ENCODE measurements around the gene SULT2B1. TPM values are rescaled to one million over a fixed set of nuclear protein-coding genes. Genes with fewer than 3 reads are reported as not detected.
A peak's percentile ranks its signal among the peaks of the same experiment; 100 is the strongest.
"Not testable (repeated sequence)": the region's sequence is repeated elsewhere in the genome, so short reads cannot be mapped to it uniquely, and the experiment has no call there.

SULT2B1 gene
- total RNA-seq, 1 donor from 2014 or later, result not detected

DNA sequence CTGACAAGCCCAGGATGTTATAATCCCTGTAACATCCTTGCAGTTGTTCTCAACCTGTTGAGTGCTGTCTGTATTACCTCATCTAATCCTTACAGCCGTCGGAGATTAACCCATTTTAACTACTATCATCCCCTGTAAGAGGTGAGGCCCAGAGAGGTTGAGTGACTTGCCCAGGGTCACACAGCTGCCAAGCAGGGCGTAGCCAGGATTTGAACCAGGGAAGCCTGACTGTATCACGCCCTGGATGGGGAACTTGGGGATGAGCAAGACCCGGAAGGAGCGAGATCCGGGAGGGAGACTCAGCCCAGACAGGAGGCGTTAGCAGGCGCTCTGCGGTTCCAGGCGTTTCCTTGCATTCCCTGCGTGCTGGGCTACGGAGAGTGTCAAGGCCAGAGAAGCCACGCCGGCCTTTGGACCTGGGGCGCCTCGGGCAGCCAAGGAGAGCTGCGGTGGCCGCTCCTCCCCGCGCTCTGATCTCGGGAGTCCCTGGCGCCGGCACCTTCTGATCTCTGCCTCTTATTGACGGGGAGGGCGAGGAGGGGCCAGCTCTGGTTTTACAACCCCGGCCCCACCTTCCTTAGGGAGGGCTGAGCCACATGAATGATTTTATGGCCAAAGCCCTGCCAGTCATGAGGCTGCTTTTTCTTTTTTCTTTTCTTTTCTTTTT lies 6.2 kb downstream of the SULT2B1 start:
- peak in 1 of 2 donors; percentile 71 for DNase-seq (ENCODE audit: low read depth in 2 of 2)

DNA sequence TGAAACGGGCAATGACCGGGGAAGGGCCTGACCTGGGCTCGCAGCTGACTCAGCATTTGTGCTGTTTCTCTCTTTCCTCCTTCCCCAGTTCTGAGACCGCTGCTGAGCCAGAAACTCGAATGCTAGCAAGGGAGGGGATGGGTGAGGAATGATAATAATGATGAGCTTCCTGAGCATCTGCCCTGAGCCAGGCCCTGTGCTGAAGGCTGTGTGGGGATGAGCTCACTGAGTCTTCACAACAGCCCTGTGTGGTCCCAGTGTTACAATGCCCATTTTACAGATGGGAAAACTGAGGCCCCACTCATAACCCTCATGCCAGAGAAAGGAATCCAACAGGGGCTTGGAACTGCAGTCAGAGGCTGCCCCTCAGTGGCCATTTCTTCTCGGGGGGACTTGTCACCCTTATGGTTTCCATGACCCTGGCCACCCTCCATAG lies 8.1 kb downstream of the SULT2B1 start:
- peak; percentile 28 to 40 for DNase-seq (ENCODE audit: low read depth in 2 of 2)

DNA sequence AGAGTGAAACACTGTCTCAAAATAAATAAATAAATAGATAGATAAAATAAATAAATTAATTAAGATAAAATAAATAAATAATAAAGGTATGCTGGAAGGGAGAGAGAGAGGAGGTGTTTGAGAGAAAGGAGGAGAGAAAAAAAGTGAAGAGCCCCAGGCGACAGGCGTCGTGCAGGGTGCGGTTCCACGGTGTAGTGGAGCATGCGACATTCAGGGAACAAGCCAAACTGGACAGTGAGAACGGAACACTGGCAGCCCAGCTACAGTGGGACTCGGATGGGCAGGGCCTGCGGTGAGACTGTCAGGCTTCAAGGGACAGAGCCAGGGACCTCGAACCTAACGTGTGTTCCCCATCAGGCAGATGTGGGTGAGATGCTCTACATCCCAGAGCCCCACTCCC lies 9.4 kb downstream of the SULT2B1 start:
- DNase-seq (ENCODE audit: low read depth in 2 of 2), result no peak

DNA sequence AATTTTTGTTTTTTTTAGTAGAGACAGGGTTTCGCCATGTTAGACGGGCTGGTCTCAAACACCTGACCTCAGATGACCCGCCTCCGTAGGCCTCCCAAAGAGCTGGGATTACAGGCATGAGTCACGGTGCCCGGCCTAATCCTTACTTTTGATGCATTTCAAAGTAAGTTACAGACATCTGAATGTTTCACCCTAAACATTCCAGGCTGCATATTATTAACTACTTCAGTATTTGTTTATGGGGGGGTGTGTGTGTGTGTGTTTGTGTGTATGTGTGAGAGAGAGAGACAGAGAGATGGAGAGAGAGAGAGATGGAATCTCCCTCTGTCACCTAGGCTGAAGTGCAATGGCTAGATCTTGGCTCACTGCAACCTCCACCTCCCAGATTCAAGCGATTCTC lies 13.1 kb downstream of the SULT2B1 start:
- no peak for DNase-seq (ENCODE audit: low read depth in 2 of 2)

DNA sequence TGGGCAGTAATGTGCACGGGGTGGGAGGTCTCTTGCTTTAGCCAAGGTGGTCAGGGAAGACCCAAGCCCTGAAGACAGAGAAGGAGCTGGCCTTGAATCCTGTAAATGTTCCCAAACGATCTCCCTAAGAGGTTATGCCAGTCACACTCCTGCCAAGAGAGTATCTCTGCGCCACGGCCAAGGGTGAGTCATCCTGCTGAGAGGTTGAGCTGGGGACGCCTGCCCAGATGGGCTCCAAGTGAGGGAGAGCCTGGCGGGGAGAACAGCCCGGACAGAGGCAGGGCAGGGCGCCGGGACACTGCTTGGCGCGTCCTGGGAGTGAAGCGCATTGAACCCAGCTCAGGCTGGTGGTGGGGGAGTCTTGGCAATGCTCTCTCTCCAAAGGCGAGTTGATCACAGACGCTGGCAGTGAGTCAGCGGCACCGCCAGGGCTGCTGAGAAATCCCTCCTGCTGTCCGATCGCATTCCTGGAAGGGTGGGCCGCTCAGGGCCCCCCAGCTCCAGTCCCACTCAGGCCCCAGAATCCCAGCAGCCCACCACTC lies 16.4 kb downstream of the SULT2B1 start:
- DNase-seq (ENCODE audit: low read depth in 2 of 2), result peak; percentile 54 to 79

DNA sequence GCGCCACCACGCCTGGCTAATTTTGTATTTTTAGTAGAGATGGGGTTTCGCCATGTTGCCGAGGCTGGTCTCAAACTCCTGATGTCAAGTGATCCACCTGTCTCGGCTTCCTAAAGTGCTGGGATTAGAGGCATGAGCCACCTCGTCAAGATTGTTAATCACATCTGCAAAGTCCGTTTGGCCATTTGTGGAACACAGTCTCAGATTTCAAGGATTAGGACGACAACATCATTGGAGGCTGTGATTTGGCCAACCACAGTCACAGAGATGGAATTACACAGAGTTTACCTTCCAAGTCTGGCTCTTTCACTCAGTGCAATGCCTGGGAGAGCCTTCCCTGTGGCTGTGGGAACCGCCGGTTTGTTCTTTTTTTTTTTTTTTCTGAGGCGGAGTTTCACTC lies 17.8 kb downstream of the SULT2B1 start:
- no peak for DNase-seq (ENCODE audit: low read depth in 2 of 2)

DNA sequence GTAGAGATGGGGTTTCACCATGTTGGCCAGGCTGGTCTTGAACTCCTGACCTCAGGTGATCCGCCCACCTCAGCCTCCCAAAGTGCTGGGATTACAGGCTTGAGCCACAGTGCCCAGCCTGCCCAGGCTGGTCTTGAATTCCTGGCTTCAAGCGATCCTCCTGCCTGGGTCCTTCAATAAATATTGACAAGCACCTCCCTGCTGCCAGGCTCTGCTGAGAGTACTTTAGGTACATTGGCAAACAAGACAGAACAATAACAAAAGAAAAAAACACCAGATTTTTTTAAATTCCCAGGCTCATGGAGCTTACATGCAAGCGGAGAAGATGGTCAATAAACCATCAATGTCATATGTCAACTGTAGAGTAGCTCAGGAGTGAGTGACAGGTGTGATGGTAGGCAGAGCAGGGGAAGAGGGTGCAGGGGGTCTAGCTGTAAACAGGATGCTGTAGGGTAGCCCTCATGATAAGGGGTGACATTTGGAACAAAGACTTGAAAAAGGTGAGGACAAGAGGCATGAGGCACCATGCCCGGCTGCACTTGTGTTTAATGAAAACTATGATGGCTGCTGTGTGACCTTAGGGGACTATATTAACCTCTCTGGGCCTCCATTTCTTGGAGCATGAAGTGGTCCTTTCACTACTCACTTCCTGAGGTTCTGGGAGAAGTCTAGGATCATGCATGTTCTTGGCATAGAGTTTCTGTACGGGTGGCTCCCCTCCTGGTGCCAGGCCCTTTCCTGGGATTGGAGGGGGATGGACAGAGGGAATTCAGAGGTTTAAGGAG lies 19.6 kb downstream of the SULT2B1 start:
- DNase-seq (ENCODE audit: low read depth in 2 of 2), result no peak

DNA sequence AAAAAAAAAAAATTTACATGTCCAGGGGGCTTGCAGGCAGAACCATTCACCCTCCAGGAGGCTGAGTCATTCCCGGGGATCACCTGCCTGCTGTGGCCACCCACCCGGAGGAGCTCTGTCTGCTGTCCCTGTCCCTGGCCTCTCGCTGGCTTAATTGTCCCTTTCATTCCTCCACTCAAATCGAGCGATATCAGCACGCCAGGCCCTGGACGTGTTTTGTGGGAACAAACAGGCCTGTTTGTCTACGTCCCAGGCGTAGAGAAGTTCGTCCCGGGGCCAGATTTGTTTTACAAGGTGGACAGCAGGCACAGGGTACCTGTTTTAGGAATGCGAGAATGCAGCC lies 21.2 kb downstream of the SULT2B1 start:
- DNase-seq (ENCODE audit: low read depth in 2 of 2), result no peak

DNA sequence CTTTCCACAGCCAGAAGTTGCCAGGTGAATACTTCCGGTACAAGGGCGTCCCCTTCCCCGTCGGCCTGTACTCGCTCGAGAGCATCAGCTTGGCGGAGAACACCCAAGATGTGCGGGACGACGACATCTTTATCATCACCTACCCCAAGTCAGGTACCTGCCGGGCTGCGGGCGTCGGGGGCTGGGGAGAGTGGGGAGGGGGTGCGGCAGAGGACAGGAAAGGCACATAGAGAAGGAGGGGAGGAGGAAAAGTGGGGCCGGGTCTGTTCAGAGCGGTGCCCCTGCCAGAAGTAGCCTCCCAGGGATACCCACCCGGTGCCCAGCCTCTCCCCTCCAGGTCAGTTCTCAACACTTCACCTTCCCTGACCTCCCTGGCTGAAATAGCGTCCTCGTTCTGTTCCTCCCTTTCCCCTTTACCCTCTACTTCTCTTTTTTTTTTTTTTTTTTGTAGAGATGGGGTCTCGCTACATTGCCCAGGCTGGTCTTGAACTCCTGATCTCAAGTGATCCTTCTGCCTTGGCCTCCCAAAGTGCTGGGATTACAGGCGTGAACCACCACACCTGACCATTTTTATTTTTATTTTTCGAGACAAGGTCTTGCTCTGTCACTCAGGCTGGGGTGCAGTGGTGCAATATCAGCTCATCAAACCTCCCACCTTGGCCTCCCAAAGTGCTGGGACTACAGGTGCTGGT lies 24.1 kb downstream of the SULT2B1 start:
- DNase-seq (ENCODE audit: low read depth in 2 of 2), result no peak

DNA sequence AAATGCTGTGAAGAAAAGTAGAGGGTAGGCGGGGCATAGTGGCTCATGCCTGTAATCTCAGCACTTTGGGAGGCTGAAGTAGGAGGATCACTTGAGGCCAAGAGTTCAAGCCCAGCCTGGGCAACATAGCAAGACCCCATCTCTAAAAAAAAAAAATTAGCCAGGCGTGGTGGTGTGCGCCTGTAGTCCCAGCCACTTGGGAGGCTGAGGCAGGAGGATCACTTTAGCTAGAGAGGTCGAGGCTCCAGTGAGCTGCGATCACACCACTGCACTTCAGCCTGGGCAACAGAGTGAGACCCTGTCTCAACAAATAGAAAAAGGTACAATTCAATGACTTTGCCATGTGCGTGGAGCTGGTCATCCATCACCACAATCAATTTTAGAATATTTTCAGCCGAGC lies 25.9 kb downstream of the SULT2B1 start:
- DNase-seq (ENCODE audit: low read depth in 2 of 2), result not testable (repeated sequence)

DNA sequence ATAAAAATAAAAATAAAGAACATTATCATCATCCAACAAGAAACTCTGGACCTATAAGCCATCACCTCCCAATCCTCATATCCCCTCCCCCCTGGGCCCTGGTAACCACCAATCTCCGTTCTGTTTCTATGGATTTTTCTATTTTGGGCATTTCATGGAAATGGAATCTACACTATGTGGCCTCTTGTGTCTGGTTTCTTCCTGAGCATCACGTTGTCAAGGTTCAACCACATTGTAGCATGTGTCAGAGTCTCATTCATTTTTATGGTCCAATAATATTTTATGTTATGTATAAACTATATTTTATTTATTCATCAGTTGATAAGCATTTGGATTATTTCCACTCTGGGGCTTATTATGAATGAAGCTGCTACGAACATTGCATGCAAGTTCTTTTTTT lies 26.9 kb downstream of the SULT2B1 start:
- no peak for DNase-seq (ENCODE audit: low read depth in 2 of 2)

DNA sequence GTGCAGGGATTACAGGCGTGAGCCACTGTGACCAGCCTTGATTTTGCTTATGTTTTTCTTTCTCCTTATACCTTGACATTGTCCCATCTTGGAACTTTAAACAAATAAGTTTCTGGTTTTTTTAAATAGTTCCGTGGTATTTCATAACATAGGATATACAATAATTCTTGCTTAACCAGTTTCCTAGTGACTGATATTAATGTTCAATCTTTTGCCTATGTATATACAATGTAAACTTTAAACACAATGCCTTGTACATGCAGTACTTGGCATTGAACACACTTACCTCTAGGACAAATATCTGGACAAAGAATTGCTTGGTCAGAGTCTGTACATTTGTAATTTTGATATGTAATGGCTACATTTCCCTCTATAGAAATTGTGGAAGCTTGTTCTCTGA lies 30.2 kb downstream of the SULT2B1 start:
- DNase-seq (ENCODE audit: low read depth in 2 of 2), result no peak

DNA sequence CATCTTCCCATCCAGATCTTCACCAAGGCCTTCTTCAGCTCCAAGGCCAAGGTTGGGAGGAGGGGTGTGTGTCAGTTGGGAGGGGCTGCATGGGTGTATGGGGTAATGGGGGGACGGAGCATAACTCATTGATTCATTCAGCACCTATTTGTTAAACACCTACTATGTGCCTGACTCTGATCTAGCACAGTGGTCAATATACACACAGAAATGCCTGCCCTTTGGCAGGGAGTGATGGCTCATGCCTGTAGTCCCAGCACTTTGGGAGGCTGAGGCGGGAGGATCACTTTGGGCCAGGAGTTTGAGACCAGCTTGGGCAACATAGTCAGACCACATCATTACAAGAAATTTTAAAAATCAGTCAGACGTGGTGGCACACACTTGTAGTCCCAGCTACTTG lies 35.4 kb downstream of the SULT2B1 start:
- DNase-seq (ENCODE audit: low read depth in 2 of 2), result no peak

DNA sequence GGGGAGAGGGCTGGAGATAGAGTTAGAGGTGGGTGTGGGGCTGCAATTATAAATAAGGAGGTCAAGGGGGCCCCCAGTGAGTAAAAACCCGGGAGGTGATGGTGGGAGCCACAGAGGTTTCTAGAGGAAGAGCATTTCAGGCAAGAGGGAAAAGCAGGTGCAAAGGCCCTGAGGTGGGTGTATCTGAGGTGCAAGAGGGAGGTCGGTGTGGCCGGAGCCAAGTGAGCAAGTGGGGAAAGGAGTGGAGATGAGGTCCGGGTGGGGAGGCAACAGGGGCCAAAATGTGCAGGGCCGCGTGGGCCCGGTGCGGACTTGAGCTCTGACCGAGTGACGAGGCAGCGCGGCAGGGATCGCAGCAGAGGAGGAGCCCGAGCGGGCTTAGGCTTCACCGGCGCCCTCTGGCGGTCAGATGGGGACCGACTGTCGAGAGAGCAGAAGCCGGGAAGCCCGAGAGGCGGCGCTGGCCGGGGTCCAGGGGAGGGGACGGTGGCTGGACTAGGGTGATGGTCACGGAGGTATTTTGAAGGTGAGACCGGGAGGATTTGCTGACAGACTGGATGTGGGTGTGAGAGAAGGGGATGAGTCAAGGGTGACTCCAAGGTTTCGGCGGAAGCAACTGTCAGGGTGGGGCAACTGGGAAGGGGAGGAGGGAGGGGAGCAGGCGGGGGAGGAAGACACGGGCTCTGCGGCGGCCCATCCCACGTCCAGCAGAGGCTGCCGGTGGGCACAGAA lies 36.9 kb downstream of the SULT2B1 start:
- peak; percentile 82 to 90 for DNase-seq (ENCODE audit: low read depth in 2 of 2)

DNA sequence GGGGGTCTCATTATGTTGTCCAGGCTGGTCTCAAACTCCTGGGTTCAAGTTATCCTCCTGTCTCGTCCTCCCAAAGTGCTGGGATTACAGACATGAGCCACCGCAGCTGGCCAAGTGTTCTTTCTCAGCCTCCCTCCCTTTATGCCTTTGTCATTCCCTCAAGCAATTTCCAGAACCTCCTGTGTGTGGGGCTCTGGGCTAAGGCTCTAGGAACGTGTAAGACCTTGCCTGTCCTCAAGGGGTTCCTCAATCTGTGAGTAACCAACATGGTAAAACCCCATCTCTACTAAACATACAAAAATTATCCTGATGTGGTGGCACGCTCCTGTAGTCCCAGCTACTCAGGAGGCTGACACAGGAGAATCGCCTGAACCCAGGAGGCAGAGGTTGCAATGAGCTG lies 39.0 kb downstream of the SULT2B1 start:
- DNase-seq (ENCODE audit: low read depth in 2 of 2), result peak in 1 of 2 donors; percentile 16

DNA sequence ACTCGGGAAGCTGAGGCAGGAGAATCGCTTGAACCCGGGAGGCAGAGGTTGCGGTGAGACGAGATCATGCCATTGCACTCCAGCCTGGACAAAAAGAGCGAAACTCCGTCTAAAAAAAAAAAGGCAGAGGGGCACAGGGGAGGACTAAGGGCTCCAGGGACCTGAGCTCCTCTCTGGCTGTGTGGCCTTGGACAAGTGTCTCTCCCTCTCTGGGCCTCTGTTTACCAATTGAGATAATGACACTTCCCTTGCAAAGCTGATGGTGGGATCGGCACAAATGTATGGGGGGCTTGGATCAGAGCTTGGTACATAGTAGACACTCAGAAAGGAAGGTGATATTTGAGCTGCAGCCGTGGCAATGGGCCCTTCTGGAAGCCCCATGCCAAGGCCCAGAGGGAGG lies 43.2 kb downstream of the SULT2B1 start:
- DNase-seq (ENCODE audit: low read depth in 2 of 2), result no peak

DNA sequence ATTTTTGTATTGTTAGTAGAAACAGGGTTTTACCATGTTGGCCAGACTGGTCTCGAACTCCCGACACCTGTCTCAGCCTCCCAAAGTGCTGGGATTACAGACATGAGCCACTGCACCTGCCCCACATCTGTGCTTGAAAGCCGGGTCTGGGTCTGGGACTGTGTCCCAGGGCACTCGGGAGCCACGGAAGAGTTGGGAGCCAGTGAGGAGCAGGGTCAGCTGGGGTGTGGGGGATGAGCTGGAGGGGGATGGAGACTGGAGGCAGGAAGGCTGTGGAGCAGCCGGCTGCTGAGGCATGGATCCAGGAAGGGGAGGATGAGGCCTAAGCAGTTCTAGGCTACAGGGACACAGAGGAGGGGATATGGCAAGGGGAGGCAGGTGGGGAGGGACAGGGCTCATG lies 43.9 kb downstream of the SULT2B1 start:
- no peak for DNase-seq (ENCODE audit: low read depth in 2 of 2)

DNA sequence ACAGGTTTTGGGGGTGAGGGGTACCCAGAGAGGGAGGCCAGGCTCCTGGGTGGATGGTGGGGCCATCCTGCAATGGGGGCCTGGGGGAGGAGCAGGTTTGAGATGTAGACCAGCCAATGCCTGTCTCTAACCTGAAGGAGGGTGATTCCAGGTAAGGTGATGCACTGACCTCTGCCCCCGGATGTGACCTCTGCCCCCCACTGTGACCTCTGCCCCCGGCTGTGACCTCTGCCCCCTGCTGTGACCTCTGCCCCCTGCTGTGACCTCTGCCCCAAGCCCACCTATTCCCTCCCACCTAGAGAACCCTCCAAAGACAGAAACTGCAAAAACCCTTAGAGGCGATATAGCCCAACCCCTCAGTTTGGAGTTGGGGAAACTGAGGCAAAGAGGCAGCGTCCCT lies 44.3 kb downstream of the SULT2B1 start:
- DNase-seq (ENCODE audit: low read depth in 2 of 2), result no peak

DNA sequence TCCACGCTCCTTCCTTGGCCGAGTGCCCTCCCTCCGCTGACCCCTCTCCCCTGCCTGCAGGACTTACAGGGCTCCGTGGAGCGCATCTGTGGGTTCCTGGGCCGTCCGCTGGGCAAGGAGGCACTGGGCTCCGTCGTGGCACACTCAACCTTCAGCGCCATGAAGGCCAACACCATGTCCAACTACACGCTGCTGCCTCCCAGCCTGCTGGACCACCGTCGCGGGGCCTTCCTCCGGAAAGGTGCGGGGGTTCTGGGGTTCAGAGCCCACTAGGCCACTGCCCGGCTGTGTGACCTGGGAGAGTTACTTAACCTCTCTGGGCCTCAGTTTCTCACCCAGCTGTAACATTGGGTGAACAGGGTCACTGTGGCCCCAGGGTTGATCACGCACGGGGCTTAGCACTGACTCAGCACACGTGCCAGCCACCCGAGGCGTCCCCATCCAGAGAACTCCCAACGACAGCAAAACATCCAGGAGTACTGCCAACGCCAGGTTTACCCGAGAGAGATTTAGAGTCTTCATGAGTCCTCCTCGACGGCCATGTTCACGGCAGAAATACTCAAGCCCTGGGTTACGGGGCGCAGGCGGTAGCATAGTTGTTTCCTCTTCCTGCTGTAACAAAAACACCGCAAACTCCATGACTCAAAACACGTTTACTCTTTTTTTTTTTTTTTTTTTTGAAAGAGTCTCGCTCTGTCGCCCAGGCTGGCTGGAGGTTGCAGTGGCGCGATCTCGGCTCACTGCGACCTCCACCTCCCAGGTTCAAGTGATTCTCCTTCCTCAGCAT lies 44.9 kb downstream of the SULT2B1 start:
- peak; percentile 35 to 43 for DNase-seq (ENCODE audit: low read depth in 2 of 2)

DNA sequence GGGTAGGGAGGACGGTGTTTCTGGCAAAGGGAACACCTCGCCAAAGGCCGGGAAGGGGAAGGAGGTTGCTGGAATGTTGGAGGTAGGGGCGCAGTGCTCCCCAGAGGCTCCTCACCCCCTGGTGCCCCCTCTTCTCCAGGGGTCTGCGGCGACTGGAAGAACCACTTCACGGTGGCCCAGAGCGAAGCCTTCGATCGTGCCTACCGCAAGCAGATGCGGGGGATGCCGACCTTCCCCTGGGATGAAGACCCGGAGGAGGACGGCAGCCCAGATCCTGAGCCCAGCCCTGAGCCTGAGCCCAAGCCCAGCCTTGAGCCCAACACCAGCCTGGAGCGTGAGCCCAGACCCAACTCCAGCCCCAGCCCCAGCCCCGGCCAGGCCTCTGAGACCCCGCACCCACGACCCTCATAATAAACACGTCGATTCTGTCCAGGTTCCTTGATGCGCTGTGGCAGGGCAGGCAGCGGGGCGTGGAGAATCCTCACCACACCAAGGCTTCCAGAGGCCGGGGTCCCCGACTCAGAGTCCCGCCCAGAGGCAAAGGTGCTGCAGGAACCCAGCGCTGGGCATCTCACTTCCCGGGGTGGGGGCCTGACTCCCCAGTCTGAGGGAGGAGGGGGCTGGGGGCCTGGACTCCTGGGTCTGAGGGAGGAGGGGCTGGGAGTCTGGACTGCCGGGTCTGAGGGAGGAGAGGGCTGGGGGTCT lies 47.2 kb downstream of the SULT2B1 start:
- no peak for DNase-seq (ENCODE audit: low read depth in 2 of 2)

All from lung microvascular endothelial cell (primary cell).